ENCODE results near the gene RNU1-2.
"Not testable (repeated sequence)": the region's sequence is repeated elsewhere in the genome, so short reads cannot be mapped to it uniquely, and the experiment has no call there.

The RNU1-2 gene

GRCh38 chr1:16895598-16896315 is at the start of gene RNU1-2:
Gene RNU1-2, plus strand, starts transcription at chr1:16895980.
- H3K27ac ChIP-seq = peak within 1 kb of the TSS; percentile 69
- peak; percentile 100 for DNase-seq (ENCODE audit: low read depth, low spot score)

DNA sequence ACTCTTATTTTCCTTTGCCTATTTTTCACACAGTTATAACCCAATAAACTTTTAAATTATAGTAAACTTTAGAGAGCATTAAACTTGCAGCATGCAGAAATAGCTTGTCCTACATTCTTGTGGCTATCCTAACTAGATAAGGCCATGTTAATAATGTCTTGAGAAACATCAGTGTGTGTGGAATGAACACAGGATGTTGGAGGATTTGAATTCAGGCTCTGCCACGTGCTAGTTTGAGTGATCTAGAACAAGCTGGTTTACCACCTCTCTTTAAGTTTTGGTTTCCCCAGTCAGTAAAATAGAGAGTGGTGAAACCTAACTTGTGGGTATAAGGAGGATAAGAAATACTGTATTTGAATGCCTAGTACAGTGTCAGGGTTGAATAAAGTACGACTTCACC is 39.6 kb upstream of the RNU1-2 start:
- DNase-seq (ENCODE audit: low read depth, low spot score); H3K27ac ChIP-seq: not testable (repeated sequence)

DNA sequence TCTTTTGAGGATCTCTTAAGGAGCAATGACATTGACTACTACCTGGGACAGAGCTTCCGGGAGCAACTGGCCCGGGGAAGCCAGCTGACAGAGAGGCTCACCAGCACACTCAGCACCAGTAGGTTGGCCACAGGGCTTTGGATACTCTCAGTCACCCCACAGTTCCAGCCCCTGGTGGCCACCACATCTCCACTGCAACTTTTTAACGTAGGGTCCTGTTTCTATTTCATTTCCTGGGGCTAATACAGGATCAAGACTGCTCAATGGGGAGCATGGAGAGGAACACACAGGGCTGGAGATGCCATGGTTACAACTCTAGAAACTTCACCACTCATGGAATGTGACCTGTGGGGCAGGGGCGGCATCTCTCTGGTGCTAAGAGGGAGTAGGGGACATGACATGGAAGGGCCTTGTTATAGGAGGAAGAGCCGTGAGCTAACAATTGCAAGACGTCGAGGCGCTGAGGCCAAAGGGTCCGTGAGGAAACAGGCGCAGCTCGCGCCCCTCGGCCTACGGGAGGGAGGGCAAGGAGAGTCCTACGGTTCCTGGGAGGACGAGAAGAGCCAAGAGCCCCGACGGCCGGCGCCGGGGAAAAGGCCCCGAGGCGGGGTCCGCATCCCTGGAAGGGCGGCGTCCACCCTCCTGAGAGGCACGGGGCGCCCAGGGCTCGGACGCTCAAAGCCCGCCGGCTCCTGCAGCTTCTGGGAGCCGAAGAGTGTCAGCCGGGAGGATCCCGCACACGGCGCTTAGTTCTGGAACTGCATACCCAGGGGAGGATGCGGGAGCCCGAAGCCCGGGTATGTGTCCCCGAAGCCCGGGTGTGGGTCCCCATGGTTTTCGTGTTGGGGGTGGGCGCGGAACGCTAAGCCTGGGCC is 36.4 kb upstream of the RNU1-2 start:
- not testable (repeated sequence) for DNase-seq (ENCODE audit: low read depth, low spot score); H3K27ac ChIP-seq

GRCh38 chr1:16860048-16860447 is 35.7 kb upstream of the RNU1-2 start:
- not testable (repeated sequence) for DNase-seq (ENCODE audit: low read depth, low spot score); H3K27ac ChIP-seq

- not testable (repeated sequence) for H3K27ac ChIP-seq; DNase-seq (ENCODE audit: low read depth, low spot score)
Observed at GRCh38 chr1:16861832-16862245, 33.9 kb upstream of the RNU1-2 start.

GRCh38 chr1:16862415-16862814 is 33.4 kb upstream of the RNU1-2 start:
- DNase-seq (ENCODE audit: low read depth, low spot score); H3K27ac ChIP-seq: not testable (repeated sequence)

- DNase-seq (ENCODE audit: low read depth, low spot score); H3K27ac ChIP-seq: not testable (repeated sequence)
Observed at GRCh38 chr1:16863024-16863423, 32.8 kb upstream of the RNU1-2 start.

GRCh38 chr1:16866926-16867707 is 28.7 kb upstream of the RNU1-2 start:
- H3K27ac ChIP-seq; DNase-seq (ENCODE audit: low read depth, low spot score): not testable (repeated sequence)

DNA sequence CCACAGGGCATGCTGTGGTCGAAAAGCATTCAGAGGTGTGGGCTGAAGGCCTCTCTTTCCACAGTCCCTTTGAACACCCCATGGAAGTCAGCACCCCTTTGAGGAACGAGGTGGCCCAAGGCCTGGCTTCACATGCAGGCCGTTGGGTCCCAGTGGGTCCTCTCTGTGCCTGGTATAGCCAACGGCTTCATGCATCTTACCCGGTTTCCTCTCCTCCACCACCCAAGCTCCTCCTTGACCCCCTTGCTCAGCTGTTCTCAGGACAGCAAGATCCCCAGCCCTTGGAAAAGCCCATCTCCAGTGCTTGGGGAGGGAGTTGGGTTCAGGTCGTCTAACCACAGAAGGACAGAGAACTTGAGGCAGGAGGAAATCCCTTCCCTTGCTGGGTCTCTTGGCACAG is 27.0 kb upstream of the RNU1-2 start:
- not testable (repeated sequence) for DNase-seq (ENCODE audit: low read depth, low spot score); H3K27ac ChIP-seq

DNA sequence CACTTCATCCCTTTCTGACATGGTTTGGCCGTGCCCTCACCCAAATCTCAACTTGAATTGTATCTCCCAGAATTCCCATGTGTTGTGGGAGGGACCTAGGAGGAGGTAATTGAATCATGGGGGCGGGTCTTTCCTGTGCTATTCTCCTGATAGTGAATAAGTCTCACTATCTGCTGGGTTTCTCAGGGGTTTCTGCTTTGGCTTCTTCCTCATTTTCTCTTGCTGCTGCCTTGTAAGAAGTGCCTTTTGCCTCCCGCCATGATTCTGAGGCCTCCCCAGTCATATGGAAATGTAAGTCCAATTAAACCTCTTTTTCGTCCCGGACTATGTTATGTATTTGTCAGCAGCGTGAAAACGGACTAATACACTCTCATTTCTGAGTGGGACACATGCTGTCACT is 25.8 kb upstream of the RNU1-2 start:
- not testable (repeated sequence) for H3K27ac ChIP-seq; DNase-seq (ENCODE audit: low read depth, low spot score)

GRCh38 chr1:16871171-16871570 is 24.6 kb upstream of the RNU1-2 start:
- not testable (repeated sequence) for H3K27ac ChIP-seq; DNase-seq (ENCODE audit: low read depth, low spot score)

DNA sequence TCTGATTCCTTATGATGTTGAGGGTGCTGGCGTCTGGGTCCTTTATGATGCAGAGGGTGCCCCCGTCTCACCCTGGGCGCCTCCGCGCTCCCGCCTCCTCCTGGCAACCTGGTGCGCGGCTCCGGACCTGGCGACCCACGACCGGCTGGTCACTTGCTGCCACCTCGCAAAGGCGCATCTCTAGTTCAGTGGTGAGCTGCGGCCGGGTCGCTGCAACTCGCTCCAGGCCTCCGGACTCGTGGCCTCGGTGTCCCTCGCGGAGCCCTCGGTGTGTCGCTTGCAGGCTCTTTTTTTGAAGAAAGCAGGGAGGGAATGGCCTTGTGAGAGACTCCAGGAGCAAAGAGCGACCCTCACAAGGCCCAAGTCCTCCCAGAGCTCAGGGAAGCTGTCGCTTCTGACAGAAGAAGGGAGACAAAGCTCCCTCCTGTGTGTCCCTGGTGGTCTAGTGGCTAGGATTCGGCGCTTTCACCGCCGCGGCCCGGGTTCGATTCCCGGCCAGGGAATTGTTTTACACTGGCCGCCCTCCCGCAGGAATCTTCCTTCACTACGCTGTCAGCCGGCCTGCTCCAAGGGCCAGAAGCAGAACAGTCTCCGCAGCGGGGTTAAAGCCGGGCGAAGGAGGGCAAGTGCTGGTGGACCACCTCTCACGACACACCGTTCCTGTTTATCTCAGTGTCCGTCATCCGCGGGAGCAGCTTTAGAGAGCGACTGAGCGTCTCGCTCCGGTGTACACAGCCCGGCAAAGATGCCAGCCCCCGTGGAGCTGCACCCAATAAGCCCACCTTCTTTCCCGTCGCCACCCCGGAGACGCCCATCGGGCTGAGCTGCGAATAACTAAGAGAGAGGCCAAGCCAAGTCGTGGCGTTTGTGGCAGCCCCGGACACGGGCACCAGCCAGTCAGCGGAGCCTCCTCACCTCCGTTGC is 23.4 kb upstream of the RNU1-2 start:
- peak; percentile 36 for DNase-seq (ENCODE audit: low read depth, low spot score)
- not testable (repeated sequence) for H3K27ac ChIP-seq

GRCh38 chr1:16873076-16873879 is 22.5 kb upstream of the RNU1-2 start:
- DNase-seq (ENCODE audit: low read depth, low spot score); H3K27ac ChIP-seq: not testable (repeated sequence)

DNA sequence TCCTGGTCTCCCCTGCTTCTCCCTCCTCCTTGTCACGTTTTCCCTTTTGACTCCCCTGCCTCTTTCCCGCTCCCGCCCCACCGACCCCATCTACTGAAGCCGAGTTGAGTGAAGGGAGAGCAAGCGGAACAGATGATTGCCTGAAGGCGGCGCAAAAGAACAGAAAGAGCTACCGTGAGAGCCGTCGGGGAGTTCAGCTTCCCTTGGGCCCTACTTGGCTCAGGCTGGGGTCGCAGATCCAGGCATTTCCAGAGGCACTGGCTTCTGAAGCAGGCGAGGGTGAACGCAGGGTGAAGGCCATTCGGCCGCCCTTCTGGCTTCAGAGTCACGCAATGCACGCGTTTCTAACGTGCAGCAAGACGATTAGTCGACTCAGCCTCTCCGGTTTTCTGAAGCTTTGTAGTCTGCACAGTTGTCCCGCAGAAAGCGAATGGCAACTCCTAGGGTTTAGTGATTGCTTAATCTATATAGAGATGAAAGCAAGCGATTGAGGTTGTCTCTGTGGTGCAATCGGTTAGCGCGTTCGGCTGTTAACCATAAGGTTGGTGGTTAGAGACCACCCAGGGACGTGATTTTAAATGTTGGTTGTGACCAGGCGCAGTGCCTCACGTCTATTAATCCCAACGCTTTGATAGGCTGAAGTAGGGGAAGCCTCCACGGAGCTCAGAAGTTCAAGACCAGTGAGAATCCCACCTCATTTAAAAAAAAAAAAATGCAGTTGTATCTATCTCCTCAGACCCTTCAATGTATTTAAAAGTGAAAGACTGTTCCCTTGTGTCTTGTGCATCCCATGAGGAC is 20.6 kb upstream of the RNU1-2 start:
- DNase-seq (ENCODE audit: low read depth, low spot score); H3K27ac ChIP-seq: not testable (repeated sequence)

- not testable (repeated sequence) for H3K27ac ChIP-seq; DNase-seq (ENCODE audit: low read depth, low spot score)
Observed at GRCh38 chr1:16881742-16882141, 14.0 kb upstream of the RNU1-2 start.

GRCh38 chr1:16882986-16883385 is 12.8 kb upstream of the RNU1-2 start:
- no peak for DNase-seq (ENCODE audit: low read depth, low spot score)
- no peak overlapping the region for H3K27ac ChIP-seq

- not testable (repeated sequence) for H3K27ac ChIP-seq
Observed at GRCh38 chr1:16884487-16884886, 11.3 kb upstream of the RNU1-2 start.

More at GRCh38 chr1:16884487-16884886, 11.3 kb upstream of the RNU1-2 start:
- not testable (repeated sequence) for DNase-seq (ENCODE audit: low read depth, low spot score)

All from epithelial cell of prostate (primary cell).